ENCODE measurements around the gene ZNF587B.
"Not testable (repeated sequence)": the region's sequence is repeated elsewhere in the genome, so short reads cannot be mapped to it uniquely, and the experiment has no call there.

Gene ZNF587B

DNA sequence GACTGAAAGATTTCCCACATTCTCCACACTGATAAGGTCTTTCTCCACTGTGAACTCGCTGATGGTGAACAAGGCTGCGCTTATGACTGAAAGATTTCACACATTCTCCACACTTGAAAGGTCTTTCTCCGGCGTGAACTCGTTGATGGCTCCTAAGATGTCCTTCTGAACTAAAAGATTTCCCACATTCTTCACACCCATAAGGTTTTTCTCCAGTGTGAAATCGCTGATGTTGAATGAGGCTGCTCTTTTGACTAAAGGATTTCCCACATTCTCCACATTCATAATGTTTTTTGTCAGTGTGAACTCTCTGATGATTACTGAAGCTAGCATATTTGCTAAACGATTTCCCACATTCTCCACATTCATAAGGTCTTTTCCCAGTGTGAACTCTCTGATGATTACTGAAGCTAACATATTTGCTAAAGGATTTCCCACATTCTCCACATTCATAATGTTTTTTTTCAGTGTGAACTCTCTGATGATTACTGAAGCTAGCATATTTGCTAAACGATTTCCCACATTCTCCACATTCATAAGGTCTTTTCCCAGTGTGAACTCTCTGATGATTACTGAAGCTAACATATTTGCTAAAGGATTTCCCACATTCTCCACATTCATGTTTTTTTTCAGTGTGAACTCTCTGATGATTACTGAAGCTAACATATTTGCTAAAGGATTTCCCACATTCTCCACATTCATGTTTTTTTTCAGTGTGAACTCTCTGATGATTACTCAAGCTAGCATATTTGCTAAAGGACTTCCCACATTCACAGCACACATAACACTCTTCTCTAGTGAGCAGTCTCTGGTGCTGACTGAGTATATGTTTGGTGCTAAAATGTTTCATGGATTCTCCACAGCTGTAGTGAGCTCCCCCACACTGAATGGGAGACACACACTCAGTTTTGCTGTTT, 44.0 kb downstream of the ZNF587B start:
- not testable (repeated sequence) for DNase-seq

DNA sequence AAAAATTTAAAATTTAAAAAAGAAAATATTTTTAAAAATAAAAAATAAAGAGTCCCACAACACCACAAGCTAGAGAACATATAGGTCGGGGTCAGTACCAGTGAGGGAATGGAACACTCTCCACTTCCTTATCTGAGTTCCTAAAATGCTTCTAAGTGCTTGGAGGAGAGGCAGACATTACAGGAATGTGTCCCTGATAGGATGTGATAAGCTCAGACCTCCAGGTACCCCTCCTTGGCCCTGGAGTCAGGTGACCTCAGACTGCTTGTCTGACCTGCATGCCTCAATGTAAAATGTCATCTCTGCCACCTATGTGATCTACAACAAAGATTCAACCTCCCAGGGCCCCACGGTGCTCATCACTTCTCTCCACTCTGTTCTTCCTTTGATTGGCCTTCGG, 55.9 kb downstream of the ZNF587B start:
- no peak for DNase-seq

GRCh38 chr19:57887195-57887941, 57.3 kb downstream of the ZNF587B start:
- DNase-seq: no peak

DNA sequence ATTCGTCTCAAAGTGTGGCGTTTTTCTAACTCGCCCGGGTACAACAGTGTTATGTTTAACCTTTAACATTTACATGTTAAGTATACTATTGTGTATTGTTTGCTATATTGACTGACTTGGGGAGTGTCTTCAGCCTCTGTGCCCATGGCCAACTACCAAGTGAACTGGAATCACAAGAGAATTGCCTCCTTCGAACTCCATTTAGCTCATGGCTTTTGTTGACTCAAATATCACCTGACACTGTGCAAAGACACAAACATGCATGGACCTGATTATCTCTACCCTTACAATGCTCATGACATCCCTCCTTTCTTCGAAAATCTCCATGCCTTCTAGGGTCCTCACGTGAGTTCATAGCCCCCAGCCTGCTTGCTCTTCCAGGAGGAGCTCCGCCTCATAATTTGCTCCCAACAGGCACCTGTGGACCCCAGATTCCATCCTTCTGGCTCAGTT, 58.0 kb downstream of the ZNF587B start:
- no peak for DNase-seq

DNA sequence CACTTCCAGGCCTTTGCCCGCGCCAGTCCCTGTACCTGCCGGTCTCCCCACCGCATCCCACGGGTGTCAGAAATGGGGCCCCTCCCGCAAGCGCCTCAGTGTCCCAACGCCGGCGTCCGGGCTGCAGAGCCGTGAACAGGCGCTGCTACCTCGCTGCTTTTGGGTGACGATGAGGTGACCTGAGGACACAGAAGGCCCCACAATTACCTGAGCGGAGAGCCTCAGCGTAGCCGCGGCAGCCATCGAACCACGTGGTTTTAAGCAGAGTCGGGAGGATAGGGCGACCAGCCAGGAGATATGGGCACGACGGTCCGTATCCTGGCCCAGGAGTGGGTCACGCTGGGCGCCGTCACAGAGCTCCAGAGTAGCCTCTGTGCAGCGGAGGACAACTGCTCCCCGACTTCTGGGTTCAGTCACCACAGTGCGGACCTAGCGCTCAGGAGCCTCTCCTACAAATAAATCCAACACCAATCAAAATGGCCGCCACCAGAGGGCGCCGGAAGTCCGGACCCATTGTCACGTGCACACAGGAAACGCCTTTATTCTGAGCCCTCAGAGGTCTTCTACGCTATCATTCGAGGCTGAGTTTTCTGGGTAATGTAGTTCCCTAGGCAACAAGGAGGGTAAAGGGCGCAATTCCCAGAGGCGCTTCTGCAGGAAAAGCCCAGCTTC, 58.6 kb downstream of the ZNF587B start, which contains the start of gene ZNF814:
ZNF814 (minus strand) TSS at position 478 of the 672 bp plus-strand sequence; CDS start at position 243, 235 bp downstream.
- no peak for DNase-seq

DNA sequence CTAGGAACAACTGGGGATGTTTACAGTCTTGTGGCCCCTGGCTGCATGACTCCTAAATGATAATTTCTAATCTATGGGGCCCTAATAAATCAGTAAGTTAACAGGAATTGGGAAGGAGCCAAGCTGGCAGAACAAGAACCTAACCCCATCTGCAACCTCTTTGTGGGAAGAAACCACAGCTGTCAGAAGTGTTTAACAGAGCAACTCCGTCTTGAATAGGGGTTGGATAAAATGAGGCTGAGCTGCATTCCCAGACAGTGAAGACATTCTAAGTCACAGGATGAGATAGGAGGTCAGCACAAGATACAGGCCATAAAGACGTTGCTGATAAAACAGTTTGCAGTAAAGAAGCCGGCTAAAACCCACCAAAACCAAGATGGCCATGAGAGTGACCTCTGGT, 60.6 kb downstream of the ZNF587B start:
- DNase-seq: not testable (repeated sequence)
